ENCODE results near the gene RAD23A.

Gene RAD23A

GRCh38 chr19:12984683-12985048 is 39.0 kb downstream of the RAD23A start:
- no CpG with 5 or more reads among the region's 10 CpGs for WGBS, 2 donors (ENCODE audit: extremely low coverage in 2 of 2, insufficient read length in 2 of 2, insufficient replicate concordance in 1 of 2)
- peaks cover 3 to 15% of the 10 kb centered on the region in 2 donors for H3K4me1 ChIP-seq (ENCODE audit: control insufficient read depth in 2 of 2, insufficient read depth in 1 of 2, low read depth in 1 of 2, low read length in 2 of 2)
- peak overlapping the region; percentile 48 for H3K18ac ChIP-seq (ENCODE audit: low read length)
- H2BK5ac ChIP-seq (ENCODE audit: low read length), result no peak overlapping the region
- H4K91ac ChIP-seq (ENCODE audit: low read depth, low read length, poor library complexity), result no peak overlapping the region
- no peak overlapping the region for H2BK120ac ChIP-seq (ENCODE audit: low read depth, low read length)
- DNase-seq (ENCODE audit: low spot score), result no peak
- H3K9me3 ChIP-seq (replicated peaks in 1 of 2; ENCODE audit: control insufficient read depth in 2 of 2, insufficient read depth in 1 of 2, low read depth in 1 of 2, low read length in 2 of 2), result peaks cover 0 to 7% of the 10 kb centered on the region in 2 donors
- peak overlapping the region in 1 of 2 donors; percentile 40 for H3K4me3 ChIP-seq (ENCODE audit: low read length in 2 of 2)
- H2AK5ac ChIP-seq (ENCODE audit: low read depth, low read length), result peak overlapping the region; percentile 40
- H3K79me1 ChIP-seq (ENCODE audit: low read depth, low read length), result no peaks in the 10 kb centered on the region
- no peak overlapping the region for H4K8ac ChIP-seq (ENCODE audit: low read depth, low read length)
- H3K27me3 ChIP-seq (ENCODE audit: control insufficient read depth in 3 of 3, insufficient read depth in 3 of 3, low read depth in 1 of 3, low read length in 3 of 3), result peaks cover 0 to 75% (median 51%) of the 10 kb centered on the region in 3 experiments
- no peak overlapping the region for H2AFZ ChIP-seq (ENCODE audit: low read length)
- H3K23ac ChIP-seq (ENCODE audit: low read depth, low read length, poor library complexity), result peak overlapping the region; percentile 29
- H3K36me3 ChIP-seq (replicated peaks in 1 of 2; ENCODE audit: control insufficient read depth in 2 of 2, insufficient read depth in 2 of 2, low read length in 2 of 2), result no peaks in the 10 kb centered on the region
- no peak overlapping the region for H3K4ac ChIP-seq (ENCODE audit: low read length)
- no peak overlapping the region for H3K9ac ChIP-seq (ENCODE audit: low read depth, low read length, poor library complexity)
- no peak overlapping the region for H2BK15ac ChIP-seq (ENCODE audit: low read length)
- H3K4me2 ChIP-seq (ENCODE audit: insufficient read depth, low read length, poor library complexity, severe bottlenecking), result no peak overlapping the region
- H3K14ac ChIP-seq (ENCODE audit: low read length), result no peak overlapping the region
- no peak overlapping the region for H3K27ac ChIP-seq (replicated peaks; ENCODE audit: low read length)
- H2BK12ac ChIP-seq (ENCODE audit: low read length), result no peak overlapping the region

DNA sequence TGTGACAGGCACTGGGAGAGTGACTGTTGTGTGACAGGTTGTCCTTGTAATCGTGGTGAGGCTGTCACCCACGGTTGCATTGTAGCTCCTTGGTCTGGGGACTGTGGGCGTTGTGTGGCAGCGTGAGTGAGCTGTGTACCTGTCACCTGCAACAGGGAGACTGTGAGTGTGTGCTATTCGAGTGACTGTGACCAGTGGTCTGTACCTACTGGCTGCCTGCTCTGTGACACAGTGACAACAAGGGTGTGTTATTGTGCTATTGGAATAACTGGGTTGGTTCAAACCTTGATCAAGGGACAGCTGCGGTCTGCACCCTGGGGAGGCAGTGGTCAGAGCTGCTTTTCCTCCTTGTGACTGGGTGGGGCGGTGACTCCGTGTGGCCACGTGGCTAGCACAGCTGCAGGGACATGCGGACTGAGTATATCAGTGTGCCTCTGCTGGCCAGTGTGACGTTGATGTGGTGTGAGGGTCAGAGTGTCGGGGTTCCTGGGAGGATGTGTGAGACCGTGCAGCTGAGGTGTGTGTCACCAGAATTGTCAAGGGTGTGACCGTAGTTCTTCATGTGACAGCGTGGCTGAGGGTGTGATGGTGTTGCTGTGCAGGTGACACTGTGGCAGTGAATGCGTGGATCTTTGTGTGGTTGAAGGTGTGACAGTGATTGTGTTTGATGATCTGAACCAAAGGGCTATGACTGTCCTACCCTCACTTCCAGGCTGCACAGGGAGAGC is 39.6 kb downstream of the RAD23A start:
- H3K4me3 ChIP-seq (ENCODE audit: low read length in 2 of 2), result peak overlapping the region in 1 of 2 donors; percentile 43
- peak overlapping the region; percentile 92 for H3K18ac ChIP-seq (ENCODE audit: low read length)

GRCh38 chr19:12986726-12987125 is 41.1 kb downstream of the RAD23A start:
- H3K27ac ChIP-seq (replicated peaks; ENCODE audit: low read length), result no peak overlapping the region
- H4K91ac ChIP-seq (ENCODE audit: low read depth, low read length, poor library complexity), result no peak overlapping the region
- H2BK12ac ChIP-seq (ENCODE audit: low read length), result no peak overlapping the region
- no peak overlapping the region for H2BK120ac ChIP-seq (ENCODE audit: low read depth, low read length)
- no peak for DNase-seq (ENCODE audit: low spot score)
- no peak overlapping the region for H2BK15ac ChIP-seq (ENCODE audit: low read length)
- H3K4me1 ChIP-seq (ENCODE audit: control insufficient read depth in 2 of 2, insufficient read depth in 1 of 2, low read depth in 1 of 2, low read length in 2 of 2), result peaks cover 3 to 19% of the 10 kb centered on the region in 2 donors
- H3K23ac ChIP-seq (ENCODE audit: low read depth, low read length, poor library complexity), result no peak overlapping the region
- H3K18ac ChIP-seq (ENCODE audit: low read length), result no peak overlapping the region
- H3K4me3 ChIP-seq (ENCODE audit: low read length in 2 of 2), result no peak overlapping the region
- no peak overlapping the region for H3K14ac ChIP-seq (ENCODE audit: low read length)
- peaks cover 0 to 87% (median 67%) of the 10 kb centered on the region in 3 experiments for H3K27me3 ChIP-seq (ENCODE audit: control insufficient read depth in 3 of 3, insufficient read depth in 3 of 3, low read depth in 1 of 3, low read length in 3 of 3)
- H3K9ac ChIP-seq (ENCODE audit: low read depth, low read length, poor library complexity), result no peak overlapping the region
- H2AFZ ChIP-seq (ENCODE audit: low read length), result no peak overlapping the region
- no peak overlapping the region for H3K4ac ChIP-seq (ENCODE audit: low read length)
- no peaks in the 10 kb centered on the region for H3K79me1 ChIP-seq (ENCODE audit: low read depth, low read length)
- no peak overlapping the region for H2BK5ac ChIP-seq (ENCODE audit: low read length)
- H3K36me3 ChIP-seq (replicated peaks in 1 of 2; ENCODE audit: control insufficient read depth in 2 of 2, insufficient read depth in 2 of 2, low read length in 2 of 2), result no peaks in the 10 kb centered on the region
- no peak overlapping the region for H3K4me2 ChIP-seq (ENCODE audit: insufficient read depth, low read length, poor library complexity, severe bottlenecking)
- H2AK5ac ChIP-seq (ENCODE audit: low read depth, low read length), result no peak overlapping the region
- peaks cover 0 to 10% of the 10 kb centered on the region in 2 donors for H3K9me3 ChIP-seq (replicated peaks in 1 of 2; ENCODE audit: control insufficient read depth in 2 of 2, insufficient read depth in 1 of 2, low read depth in 1 of 2, low read length in 2 of 2)
- no CpG with 5 or more reads among the region's 12 CpGs for WGBS, 2 donors (ENCODE audit: extremely low coverage in 2 of 2, insufficient read length in 2 of 2, insufficient replicate concordance in 1 of 2)
- no peak overlapping the region for H4K8ac ChIP-seq (ENCODE audit: low read depth, low read length)

More for the DNA sequence above, 39.6 kb downstream of the RAD23A start:
- Histone ChIP-seq H2BK120ac (ENCODE audit: low read depth, low read length) (peak overlapping the region; percentile 97), H3K4me2 (ENCODE audit: insufficient read depth, low read length, poor library complexity, severe bottlenecking) (no peak overlapping the region), H3K79me1 (ENCODE audit: low read depth, low read length) (no peaks in the 10 kb centered on the region), H3K23ac (ENCODE audit: low read depth, low read length, poor library complexity) (peak overlapping the region; percentile 29), H3K4ac (ENCODE audit: low read length) (peak overlapping the region; percentile 53), H3K14ac (ENCODE audit: low read length) (no peak overlapping the region), H3K9me3 (replicated peaks in 1 of 2; ENCODE audit: control insufficient read depth in 2 of 2, insufficient read depth in 1 of 2, low read depth in 1 of 2, low read length in 2 of 2) (peaks cover 0 to 7% of the 10 kb centered on the region in 2 donors), H4K8ac (ENCODE audit: low read depth, low read length) (peak overlapping the region; percentile 56), H2AK5ac (ENCODE audit: low read depth, low read length) (peak overlapping the region; percentile 76), H2BK12ac (ENCODE audit: low read length) (peak overlapping the region; percentile 84), H3K9ac (ENCODE audit: low read depth, low read length, poor library complexity) (peak overlapping the region; percentile 80), H3K27me3 (ENCODE audit: control insufficient read depth in 3 of 3, insufficient read depth in 3 of 3, low read depth in 1 of 3, low read length in 3 of 3) (peaks cover 0 to 80% (median 56%) of the 10 kb centered on the region in 3 experiments), H2AFZ (ENCODE audit: low read length) (no peak overlapping the region), H3K27ac (replicated peaks; ENCODE audit: low read length) (no peak overlapping the region), H3K36me3 (replicated peaks in 1 of 2; ENCODE audit: control insufficient read depth in 2 of 2, insufficient read depth in 2 of 2, low read length in 2 of 2) (no peaks in the 10 kb centered on the region), H4K91ac (ENCODE audit: low read depth, low read length, poor library complexity) (peak overlapping the region; percentile 68), H2BK5ac (ENCODE audit: low read length) (peak overlapping the region; percentile 87), H2BK15ac (ENCODE audit: low read length) (no peak overlapping the region), H3K4me1 (ENCODE audit: control insufficient read depth in 2 of 2, insufficient read depth in 1 of 2, low read depth in 1 of 2, low read length in 2 of 2) (peaks cover 3 to 15% of the 10 kb centered on the region in 2 donors)
- WGBS, 2 donors (ENCODE audit: extremely low coverage in 2 of 2, insufficient read length in 2 of 2, insufficient replicate concordance in 1 of 2), result no CpG with 5 or more reads among the region's 16 CpGs
- DNase-seq (ENCODE audit: low spot score), result no peak

DNA sequence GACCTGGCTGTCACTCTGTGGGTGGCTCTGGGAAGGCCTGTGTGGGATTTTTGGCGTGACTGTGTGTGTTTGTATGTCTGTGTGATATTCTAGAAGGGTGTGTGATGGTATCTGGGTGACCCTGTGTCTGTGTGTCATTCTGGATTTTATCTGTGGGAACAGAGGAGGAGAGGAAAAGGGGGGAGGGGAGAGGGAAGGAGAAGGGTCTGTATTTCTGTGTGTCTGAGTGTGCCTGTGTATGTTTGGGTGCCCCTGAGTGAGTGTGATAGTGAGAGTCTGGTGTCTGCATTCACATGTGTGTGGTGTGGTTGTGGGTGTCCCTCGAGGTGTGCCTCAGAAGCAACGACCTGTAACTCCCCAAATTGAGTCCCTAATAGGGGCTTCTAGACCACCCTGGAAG is 41.5 kb downstream of the RAD23A start:
- Histone ChIP-seq H3K4me1 (ENCODE audit: control insufficient read depth in 2 of 2, insufficient read depth in 1 of 2, low read depth in 1 of 2, low read length in 2 of 2) (peaks cover 3 to 19% of the 10 kb centered on the region in 2 donors), H4K91ac (ENCODE audit: low read depth, low read length, poor library complexity) (no peak overlapping the region), H2BK5ac (ENCODE audit: low read length) (no peak overlapping the region), H3K23ac (ENCODE audit: low read depth, low read length, poor library complexity) (no peak overlapping the region), H3K36me3 (replicated peaks in 1 of 2; ENCODE audit: control insufficient read depth in 2 of 2, insufficient read depth in 2 of 2, low read length in 2 of 2) (no peaks in the 10 kb centered on the region), H3K27me3 (ENCODE audit: control insufficient read depth in 3 of 3, insufficient read depth in 3 of 3, low read depth in 1 of 3, low read length in 3 of 3) (peaks cover 0 to 86% (median 67%) of the 10 kb centered on the region in 3 experiments), H3K79me1 (ENCODE audit: low read depth, low read length) (no peaks in the 10 kb centered on the region), H3K4ac (ENCODE audit: low read length) (no peak overlapping the region), H2AK5ac (ENCODE audit: low read depth, low read length) (no peak overlapping the region), H3K14ac (ENCODE audit: low read length) (no peak overlapping the region), H2BK15ac (ENCODE audit: low read length) (no peak overlapping the region), H3K9ac (ENCODE audit: low read depth, low read length, poor library complexity) (no peak overlapping the region), H2BK120ac (ENCODE audit: low read depth, low read length) (no peak overlapping the region), H3K4me2 (ENCODE audit: insufficient read depth, low read length, poor library complexity, severe bottlenecking) (no peak overlapping the region), H3K4me3 (ENCODE audit: low read length in 2 of 2) (no peak overlapping the region), H3K9me3 (replicated peaks in 1 of 2; ENCODE audit: control insufficient read depth in 2 of 2, insufficient read depth in 1 of 2, low read depth in 1 of 2, low read length in 2 of 2) (peaks cover 0 to 10% of the 10 kb centered on the region in 2 donors), H3K18ac (ENCODE audit: low read length) (no peak overlapping the region), H4K8ac (ENCODE audit: low read depth, low read length) (no peak overlapping the region), H3K27ac (replicated peaks; ENCODE audit: low read length) (no peak overlapping the region), H2AFZ (ENCODE audit: low read length) (no peak overlapping the region), H2BK12ac (ENCODE audit: low read length) (no peak overlapping the region)
- no CpG with 5 or more reads among the region's 3 CpGs for WGBS, 2 donors (ENCODE audit: extremely low coverage in 2 of 2, insufficient read length in 2 of 2, insufficient replicate concordance in 1 of 2)
- no peak for DNase-seq (ENCODE audit: low spot score)

Measured in neuronal stem cell (in vitro differentiated cells).